Neural progenitor cell (in vitro differentiated cells): Measurements from ENCODE around the gene S1PR4. TPM values are rescaled to one million over a fixed set of nuclear protein-coding genes. Genes with fewer than 3 reads are reported as not detected.

Source experiments
- DNase-seq: peaks from one replicate; pipeline ENCODE4 v3.0.0-alpha.2; 2016; ENCODE audit warnings: low spot score
- H2AFZ ChIP-seq: fragments of 200-600 bp; sonication (generic); replicated peaks from 2 replicates; pipeline ENCODE4 v1.6.1; 2016; ENCODE audit warnings: antibody characterized with exemption
- H3F3A ChIP-seq: fragments of 200-600 bp; sonication (generic); 2 replicates; pipeline ENCODE4 v1.6.1; 2016; ENCODE audit warnings: antibody characterized with exemption, low read depth
- H3K27ac ChIP-seq: fragments of 200-600 bp; sonication (generic); 2 replicates; pipeline ENCODE4 v1.5.1; 2016; ENCODE audit warnings: mild to moderate bottlenecking
- H3K27me3 ChIP-seq: fragments of 200-600 bp; sonication (generic); 2 replicates; pipeline ENCODE4 v1.6.1; 2016; ENCODE audit warnings: mild to moderate bottlenecking, moderate library complexity
- H3K36me3 ChIP-seq: fragments of 200-600 bp; sonication (generic); 2 replicates; pipeline ENCODE4 v1.5.1; 2016
- H3K4me1 ChIP-seq: fragments of 200-600 bp; sonication (generic); 2 replicates; pipeline ENCODE4 v1.6.1; 2016; ENCODE audit warnings: mixed run types
- H3K4me2 ChIP-seq: fragments of 200-600 bp; sonication (generic); 2 replicates; pipeline ENCODE4 v1.6.1; 2016
- H3K4me3 ChIP-seq: fragments of 200-600 bp; sonication (generic); 2 replicates; pipeline ENCODE4 v1.5.1; 2016
- H3K79me2 ChIP-seq: fragments of 200-600 bp; sonication (generic); 2 replicates; pipeline ENCODE4 v1.6.1; 2016; ENCODE audit warnings: low read depth
- H3K9ac ChIP-seq: fragments of 200-600 bp; sonication (generic); 2 replicates; pipeline ENCODE4 v1.6.1; 2016
- H3K9me3 ChIP-seq: fragments of 200-600 bp; sonication (generic); 2 replicates; pipeline ENCODE4 v1.5.1; 2016; ENCODE audit warnings: low read depth
- H4K20me1 ChIP-seq: fragments of 200-600 bp; sonication (generic); 2 replicates; pipeline ENCODE4 v1.6.1; 2016; ENCODE audit warnings: low read depth
- H3K27ac Mint-ChIP-seq: 3 replicates; pipeline ENCODE4 v1.8.0; 2021; ENCODE audit warnings: mixed read lengths
- H3K27me3 Mint-ChIP-seq: 2 replicates; pipeline ENCODE4 v1.8.0; 2022; ENCODE audit warnings: low read depth, mild to moderate bottlenecking, inconsistent platforms, moderate library complexity, mixed read lengths; ENCODE audit not compliant: insufficient read depth
- H3K36me3 Mint-ChIP-seq: 3 replicates; pipeline ENCODE4 v1.8.0; 2021; ENCODE audit warnings: mixed read lengths
- H3K4me1 Mint-ChIP-seq: 3 replicates; pipeline ENCODE4 v1.8.0; 2021; ENCODE audit warnings: mixed read lengths
- H3K4me3 Mint-ChIP-seq: 3 replicates; pipeline ENCODE4 v1.8.0; 2021; ENCODE audit warnings: mild to moderate bottlenecking, moderate library complexity, mixed read lengths
- H3K9me3 Mint-ChIP-seq: 3 replicates; pipeline ENCODE4 v1.8.0; 2020; ENCODE audit warnings: mixed read lengths
- EZH2 ChIP-seq: fragments of 200-600 bp; sonication (generic); IDR thresholded peaks from 2 replicates; pipeline ENCODE4 v1.6.1; 2017; ENCODE audit warnings: antibody characterized with exemption, mild to moderate bottlenecking, moderate library complexity
- EZH2phosphoT487 ChIP-seq: fragments of 200-600 bp; sonication (generic); IDR thresholded peaks from 2 replicates; pipeline ENCODE4 v1.6.1; 2017; ENCODE audit warnings: antibody characterized with exemption
- total RNA-seq: library from RNA; depleted of rRNA; stranded (reverse); fragments of >200 nt; gene quantifications from 2 replicates; pipeline ENCODE4 v1.2.3, GENCODE V29; 2015; ENCODE audit warnings: low replicate concordance
- TF ChIP-seq, protein P1 (sequence below): fragments of 200-600 bp; sonication (generic); IDR thresholded peaks from 2 replicates; pipeline ENCODE4 v1.5.1; 2017; ENCODE audit warnings: antibody characterized with exemption, mild to moderate bottlenecking

Gene S1PR4
- total RNA-seq, 1 donor from 2014 or later, result not detected

DNA sequence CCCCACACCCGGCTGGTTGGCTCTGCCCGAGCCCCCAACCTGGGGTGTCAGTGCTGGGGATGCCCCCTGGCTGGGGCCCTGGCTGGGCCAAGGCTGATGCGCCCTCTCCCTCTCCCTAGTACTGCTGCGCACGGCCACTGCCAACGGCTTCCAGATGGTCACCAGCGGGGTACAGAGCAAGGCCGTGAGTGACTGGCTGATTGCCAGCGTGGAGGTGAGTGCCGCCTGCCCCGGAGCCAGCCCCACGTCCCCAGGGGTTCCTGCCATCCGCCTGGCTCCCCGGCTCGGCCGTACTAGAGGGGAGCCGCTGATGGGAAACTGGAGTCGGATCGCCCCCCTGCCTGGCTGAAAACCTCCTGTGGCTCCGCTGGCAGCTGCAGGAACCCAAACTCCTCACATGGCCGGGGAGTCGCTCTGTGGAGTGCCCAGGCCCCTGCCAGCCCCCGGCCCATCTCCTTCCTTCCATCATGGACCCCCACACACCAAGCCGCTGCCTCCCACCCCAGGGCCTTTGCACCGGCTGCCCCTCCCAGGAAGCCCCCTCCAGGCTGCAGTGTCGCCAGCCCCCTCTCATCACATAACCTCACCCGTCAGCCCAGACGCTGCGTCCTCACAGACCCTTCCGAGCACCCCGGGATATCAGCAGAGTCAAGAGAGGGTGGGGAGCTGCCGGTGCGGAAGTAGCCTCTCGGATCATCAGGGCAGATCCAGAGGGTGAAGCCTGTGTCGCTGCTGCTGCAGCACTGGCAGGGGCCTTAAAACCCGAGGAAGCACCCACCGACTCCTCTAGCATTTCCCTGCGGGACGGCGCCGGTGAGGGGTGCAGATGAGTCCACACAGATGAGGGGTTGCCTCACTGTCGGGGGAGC lies 17.7 kb downstream of the S1PR4 start:
- H3K4me3 ChIP-seq, result no peak overlapping the region
- H3K27ac ChIP-seq, result no peak overlapping the region
- no peaks in the 10 kb centered on the region for H3K9me3 ChIP-seq
- no peak overlapping the region for H3K27ac Mint-ChIP-seq
- no peaks in the 10 kb centered on the region for H3K27me3 Mint-ChIP-seq
- H3K9me3 Mint-ChIP-seq, result no peaks in the 10 kb centered on the region
- no peak overlapping the region for H2AFZ ChIP-seq
- no peaks in the 10 kb centered on the region for H3K36me3 ChIP-seq
- no peak overlapping the region for H3K4me2 ChIP-seq
- no peak for DNase-seq
- peaks cover 8% of the 10 kb centered on the region for H3K79me2 ChIP-seq
- H4K20me1 ChIP-seq, result peaks cover 13% of the 10 kb centered on the region
- H3F3A ChIP-seq, result no peaks in the 10 kb centered on the region
- H3K9ac ChIP-seq, result no peak overlapping the region
- no peak overlapping the region for H3K4me3 Mint-ChIP-seq
- no peaks in the 10 kb centered on the region for H3K4me1 Mint-ChIP-seq
- no peak for TF ChIP-seq EZH2
- TF ChIP-seq EZH2phosphoT487, result no peak
- TF ChIP-seq, protein P1, sequence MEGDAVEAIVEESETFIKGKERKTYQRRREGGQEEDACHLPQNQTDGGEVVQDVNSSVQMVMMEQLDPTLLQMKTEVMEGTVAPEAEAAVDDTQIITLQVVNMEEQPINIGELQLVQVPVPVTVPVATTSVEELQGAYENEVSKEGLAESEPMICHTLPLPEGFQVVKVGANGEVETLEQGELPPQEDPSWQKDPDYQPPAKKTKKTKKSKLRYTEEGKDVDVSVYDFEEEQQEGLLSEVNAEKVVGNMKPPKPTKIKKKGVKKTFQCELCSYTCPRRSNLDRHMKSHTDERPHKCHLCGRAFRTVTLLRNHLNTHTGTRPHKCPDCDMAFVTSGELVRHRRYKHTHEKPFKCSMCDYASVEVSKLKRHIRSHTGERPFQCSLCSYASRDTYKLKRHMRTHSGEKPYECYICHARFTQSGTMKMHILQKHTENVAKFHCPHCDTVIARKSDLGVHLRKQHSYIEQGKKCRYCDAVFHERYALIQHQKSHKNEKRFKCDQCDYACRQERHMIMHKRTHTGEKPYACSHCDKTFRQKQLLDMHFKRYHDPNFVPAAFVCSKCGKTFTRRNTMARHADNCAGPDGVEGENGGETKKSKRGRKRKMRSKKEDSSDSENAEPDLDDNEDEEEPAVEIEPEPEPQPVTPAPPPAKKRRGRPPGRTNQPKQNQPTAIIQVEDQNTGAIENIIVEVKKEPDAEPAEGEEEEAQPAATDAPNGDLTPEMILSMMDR, result no peak
- no peaks in the 10 kb centered on the region for H3K4me1 ChIP-seq
- peaks cover 5% of the 10 kb centered on the region for H3K36me3 Mint-ChIP-seq
- no peaks in the 10 kb centered on the region for H3K27me3 ChIP-seq

DNA sequence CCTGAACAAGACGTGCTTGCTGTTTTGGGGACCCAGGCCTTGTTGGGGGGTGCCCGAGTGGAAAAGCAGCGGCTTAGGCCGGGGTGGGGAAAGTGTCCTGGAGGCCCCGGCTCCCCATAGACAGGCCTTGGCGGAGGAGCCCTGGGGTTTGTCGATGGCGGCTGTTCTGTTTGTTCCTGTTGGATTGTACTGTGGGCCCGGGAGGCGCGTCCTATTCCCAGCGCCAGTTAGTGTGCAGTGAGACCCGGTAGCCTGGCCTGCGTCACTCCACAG lies 18.3 kb downstream of the S1PR4 start:
- H3K27ac Mint-ChIP-seq, result no peak overlapping the region
- Histone ChIP-seq H3K9ac (no peak overlapping the region), H3K79me2 (peaks cover 3% of the 10 kb centered on the region), H3F3A (no peaks in the 10 kb centered on the region), H4K20me1 (peaks cover 7% of the 10 kb centered on the region), H3K9me3 (no peaks in the 10 kb centered on the region), H3K4me1 (no peaks in the 10 kb centered on the region), H3K4me3 (no peak overlapping the region), H3K27ac (no peak overlapping the region), H3K36me3 (no peaks in the 10 kb centered on the region), H2AFZ (no peak overlapping the region), H3K4me2 (no peak overlapping the region), H3K27me3 (no peaks in the 10 kb centered on the region)
- no peak for TF ChIP-seq EZH2
- no peak for TF ChIP-seq EZH2phosphoT487
- TF ChIP-seq, protein P1, result no peak
- H3K4me1 Mint-ChIP-seq, result no peaks in the 10 kb centered on the region
- no peaks in the 10 kb centered on the region for H3K9me3 Mint-ChIP-seq
- H3K36me3 Mint-ChIP-seq, result peaks cover 5% of the 10 kb centered on the region
- DNase-seq, result no peak
- H3K4me3 Mint-ChIP-seq, result no peak overlapping the region
- no peaks in the 10 kb centered on the region for H3K27me3 Mint-ChIP-seq

DNA sequence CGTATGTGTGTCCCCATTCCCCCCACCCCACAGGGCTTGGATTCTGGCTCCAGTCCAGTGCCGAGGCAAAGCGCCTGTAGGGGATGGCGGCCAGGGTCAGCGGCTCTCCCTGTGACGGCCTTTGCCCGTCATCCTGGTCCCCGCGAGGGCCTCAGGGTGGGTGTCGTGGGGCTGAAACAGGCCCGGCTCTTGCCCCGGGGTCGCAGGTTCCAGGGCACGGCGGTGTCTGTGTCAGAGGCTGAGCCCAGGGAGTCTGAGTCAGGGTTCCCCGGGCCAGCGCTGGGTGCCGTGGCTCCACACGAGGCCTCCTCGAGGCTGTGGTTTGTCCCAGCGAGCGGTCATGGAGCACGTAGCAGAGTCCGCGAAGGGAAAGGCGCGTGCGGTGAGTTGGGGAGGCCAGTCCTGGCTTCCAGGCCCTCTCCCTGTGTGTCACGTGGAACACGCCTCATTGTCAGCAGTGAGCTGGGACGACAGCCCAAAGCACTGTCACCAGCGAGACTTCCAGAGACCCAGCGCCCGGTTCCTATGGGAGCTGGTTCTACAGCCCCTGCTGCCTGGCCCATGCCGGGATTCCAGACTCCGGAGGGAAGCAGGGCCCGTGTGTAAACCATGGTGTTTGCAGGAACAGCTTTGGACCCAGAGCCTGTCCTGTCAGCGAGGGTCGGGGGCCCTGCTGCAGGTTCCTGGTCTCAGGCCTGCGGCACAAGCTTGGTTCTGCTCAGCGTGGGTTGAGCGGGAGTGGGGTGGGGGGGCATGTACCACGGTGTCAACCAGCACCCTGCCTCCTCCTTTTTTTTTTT lies 20.5 kb downstream of the S1PR4 start:
- no peak overlapping the region for H3K4me3 Mint-ChIP-seq
- no peak overlapping the region for H3K27ac Mint-ChIP-seq

More for the DNA sequence above, 20.5 kb downstream of the S1PR4 start:
- no peaks in the 10 kb centered on the region for H3K36me3 ChIP-seq
- H2AFZ ChIP-seq, result no peak overlapping the region
- H3K9me3 ChIP-seq, result no peaks in the 10 kb centered on the region
- H3K4me1 Mint-ChIP-seq, result no peaks in the 10 kb centered on the region
- H3F3A ChIP-seq, result no peaks in the 10 kb centered on the region
- no peaks in the 10 kb centered on the region for H3K4me1 ChIP-seq
- DNase-seq, result no peak
- H3K27me3 Mint-ChIP-seq, result no peaks in the 10 kb centered on the region
- peaks cover 5% of the 10 kb centered on the region for H3K36me3 Mint-ChIP-seq
- H3K4me2 ChIP-seq, result no peak overlapping the region
- H3K4me3 ChIP-seq, result no peak overlapping the region
- H3K27ac ChIP-seq, result no peak overlapping the region
- TF ChIP-seq, protein P1, result no peak
- no peak for TF ChIP-seq EZH2
- TF ChIP-seq EZH2phosphoT487, result no peak
- H3K9ac ChIP-seq, result no peak overlapping the region
- H4K20me1 ChIP-seq, result no peaks in the 10 kb centered on the region
- no peaks in the 10 kb centered on the region for H3K9me3 Mint-ChIP-seq
- H3K27me3 ChIP-seq, result no peaks in the 10 kb centered on the region
- no peaks in the 10 kb centered on the region for H3K79me2 ChIP-seq
